Body of pancreas (tissue), 4 donors: ENCODE data around the gene SPDYE6. TPM values are rescaled to one million over a fixed set of nuclear protein-coding genes. Genes with fewer than 3 reads are reported as not detected.
"Not testable (repeated sequence)": the region's sequence is repeated elsewhere in the genome, so short reads cannot be mapped to it uniquely, and the experiment has no call there.

Experiments
- ATAC-seq: fragments of 150-250 bp; one replicate; pipeline ENCODE4 v1.9.1; 2016
- DNase-seq, 4 donors: peaks; one replicate each; pipeline ENCODE4 v3.0.0-alpha.2; 2019
- H3K27ac ChIP-seq, 4 donors: fragments of 200-600 bp; sonication (generic); 1 replicate in 3 of 4; 2 replicates in 1 of 4; pipeline versions ENCODE4 v1.5.1 to v1.6.1; 2016 to 2019; ENCODE audit warnings: mild to moderate bottlenecking in 1 of 4, mixed read lengths in 1 of 4, moderate library complexity in 1 of 4
- H3K27me3 ChIP-seq, 2 donors: fragments of 200-600 bp; sonication (generic); one replicate each; pipeline ENCODE4 v1.6.0; 2016; ENCODE audit warnings: mild to moderate bottlenecking in 1 of 2
- H3K36me3 ChIP-seq, 2 donors: fragments of 200-600 bp; sonication (generic); replicated peaks in 1 of 2; 2 replicates each; pipeline ENCODE4 v1.5.1; 2016; ENCODE audit warnings: low read depth in 2 of 2; ENCODE audit not compliant: insufficient read depth in 1 of 2
- H3K4me1 ChIP-seq: fragments of 200-600 bp; sonication (generic); one replicate; pipeline ENCODE4 v1.6.0; 2016
- H3K4me3 ChIP-seq, 2 donors: fragments of 200-600 bp; sonication (generic); 1 replicate in 1 of 2; 2 replicates in 1 of 2; pipeline ENCODE4 v1.5.1; 2016 to 2019
- H3K9me3 ChIP-seq, 3 donors: fragments of 200-600 bp; sonication (generic); 1 replicate in 2 of 3; 2 replicates in 1 of 3; pipeline ENCODE4 v1.5.1; 2016
- CTCF ChIP-seq, 7 experiments: fragments of 450-650 bp in 4 of 7; fragments of 200-600 bp in 3 of 7; sonication (generic) in 3 of 7; IDR thresholded peaks; one replicate each; pipeline ENCODE4 v1.5.1; 2016 to 2019; ENCODE audit warnings: antibody characterized with exemption in 7 of 7
- POLR2A ChIP-seq, 3 donors: fragments of 450-650 bp; IDR thresholded peaks; one replicate each; pipeline ENCODE4 v1.6.1; 2016; ENCODE audit warnings: antibody characterized with exemption in 3 of 3, mild to moderate bottlenecking in 2 of 3
- WGBS, 2 donors: methylation state at CpG; one replicate each; pipeline ENCODE4 v1.1.5; 2017; 5-methylcytosine and 5-hydroxymethylcytosine counted together
- intact Hi-C: fragments of 100-400 bp; cut with DNase I; formaldehyde crosslinking; loops from one replicate; pipeline ENCODE4 v1.15.1; 2023
- total RNA-seq, 2 donors: library from RNA; depleted of rRNA; stranded (reverse); fragments of >200 nt; gene quantifications; one replicate each; pipeline ENCODE4 v1.1.0, GENCODE V29; 2016

The SPDYE6 gene
- total RNA-seq, 2 donors from 2014 or later, result not detected

GRCh38 chr7:102304668-102305067 lies 51.6 kb downstream of the SPDYE6 start:
- H3K4me1 ChIP-seq, result peaks cover 9% of the 10 kb centered on the region
- H3K9me3 ChIP-seq, result no peaks in the 10 kb centered on the region
- H3K27ac ChIP-seq, result no peak overlapping the region
- ATAC-seq (peak; percentile 48), DNase-seq (peak in 1 of 4 donors; percentile 22)
- no peak for TF ChIP-seq CTCF (IDR thresholded peaks at IDR 0.05)
- TF ChIP-seq POLR2A (IDR thresholded peaks at IDR 0.05), result no peak
- intact Hi-C loops, result no loop called here
- no peaks in the 10 kb centered on the region for H3K36me3 ChIP-seq
- no peaks in the 10 kb centered on the region for H3K27me3 ChIP-seq
- WGBS, 2 donors, result 80 to 81% methylated on average over 3 to 10 of the region's 11 CpGs
- no peak overlapping the region for H3K4me3 ChIP-seq

DNA sequence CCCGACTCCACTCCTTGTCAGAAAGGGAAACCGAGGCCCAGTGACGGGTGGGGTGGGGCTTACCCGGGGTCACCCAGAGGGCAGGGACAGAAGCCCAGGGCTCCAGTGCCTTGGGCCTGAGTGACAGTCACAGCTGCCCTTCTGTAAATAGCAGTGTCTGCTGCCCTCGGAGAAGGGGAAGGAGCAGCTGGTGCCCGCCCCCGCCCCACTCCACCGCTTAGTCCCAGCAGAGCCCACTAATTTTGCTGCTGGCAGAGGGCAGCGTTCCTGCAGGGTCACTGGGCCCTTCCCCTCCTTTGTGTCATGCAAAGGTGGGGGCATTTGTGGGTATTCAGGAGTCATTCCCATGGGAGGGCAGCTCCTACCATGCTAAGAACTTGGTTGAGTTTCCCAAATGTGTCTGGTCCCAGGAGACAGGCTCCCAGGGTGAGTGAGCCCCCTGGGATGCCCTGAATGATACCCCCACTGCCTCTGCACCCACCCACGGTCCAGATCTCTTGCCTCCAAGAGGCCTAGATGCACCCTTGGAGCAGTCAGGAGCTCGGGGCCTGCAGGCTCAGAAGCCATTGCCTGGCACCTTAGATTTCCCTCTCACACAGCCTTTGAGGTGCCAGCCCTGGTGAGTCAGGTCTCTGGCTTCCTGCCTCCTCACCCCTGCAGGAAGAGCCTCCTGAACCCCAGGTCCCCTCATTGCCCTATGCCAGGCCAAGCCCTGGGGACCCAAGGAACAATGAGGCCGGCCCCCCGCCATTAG lies 52.4 kb downstream of the SPDYE6 start:
- intact Hi-C loops, result no loop called here
- Histone ChIP-seq H3K9me3 (no peaks in the 10 kb centered on the region), H3K36me3 (no peaks in the 10 kb centered on the region), H3K27ac (no peak overlapping the region), H3K27me3 (no peaks in the 10 kb centered on the region), H3K4me3 (no peak overlapping the region), H3K4me1 (peaks cover 9% of the 10 kb centered on the region)
- TF ChIP-seq CTCF (IDR thresholded peaks at IDR 0.05) (no peak), POLR2A (IDR thresholded peaks at IDR 0.05) (no peak)
- DNase-seq (no peak), ATAC-seq (no peak)
- WGBS, 2 donors, result 67 to 79% methylated on average over 7 to 11 of the region's 13 CpGs

GRCh38 chr7:102302025-102302424 lies 54.2 kb downstream of the SPDYE6 start:
- Histone ChIP-seq H3K27me3 (no peaks in the 10 kb centered on the region), H3K4me1 (peaks cover 9% of the 10 kb centered on the region), H3K27ac (no peak overlapping the region), H3K9me3 (no peaks in the 10 kb centered on the region), H3K4me3 (no peak overlapping the region), H3K36me3 (no peaks in the 10 kb centered on the region)
- no peak for ATAC-seq
- intact Hi-C loops, result no loop called here
- WGBS, 2 donors, result 87 to 100% methylated on average over 2 to 6 of the region's 6 CpGs
- no peak for TF ChIP-seq CTCF (IDR thresholded peaks at IDR 0.05)
- no peak for TF ChIP-seq POLR2A (IDR thresholded peaks at IDR 0.05)
- no peak for DNase-seq

DNA sequence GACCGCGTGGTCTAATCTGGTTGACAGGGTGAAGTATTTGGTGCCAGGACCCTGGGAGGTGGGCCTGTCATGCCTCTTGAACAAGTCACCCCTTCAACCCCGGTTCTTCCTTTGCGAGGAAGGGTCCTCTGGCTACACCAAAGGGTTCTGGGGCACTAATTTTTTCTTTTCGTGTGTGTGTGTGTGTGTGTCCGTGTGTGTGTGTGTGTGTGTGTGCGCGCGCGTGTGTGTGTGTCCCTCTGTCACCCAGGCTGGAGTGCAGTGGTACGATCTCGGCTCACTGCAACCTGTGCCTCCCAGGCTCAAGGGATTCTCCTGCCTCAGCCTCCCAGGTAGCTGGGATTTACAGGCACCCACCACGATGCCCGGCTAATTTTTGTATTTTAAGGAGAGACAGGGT lies 54.9 kb downstream of the SPDYE6 start:
- intact Hi-C loops, H3K27ac ChIP-seq, H3K36me3 ChIP-seq, DNase-seq, H3K27me3 ChIP-seq, H3K9me3 ChIP-seq, H3K4me3 ChIP-seq, H3K4me1 ChIP-seq, ATAC-seq: not testable (repeated sequence)
- 81 to 88% methylated on average over 4 to 14 of the region's 14 CpGs for WGBS, 2 donors

GRCh38 chr7:102300643-102301221 lies 55.5 kb downstream of the SPDYE6 start:
- no peaks in the 10 kb centered on the region for H3K27me3 ChIP-seq
- no peak for ATAC-seq
- H3K36me3 ChIP-seq, result no peaks in the 10 kb centered on the region
- H3K9me3 ChIP-seq, result no peaks in the 10 kb centered on the region
- intact Hi-C loops, result no loop called here
- no peak overlapping the region for H3K4me3 ChIP-seq
- peaks cover 9% of the 10 kb centered on the region for H3K4me1 ChIP-seq
- no peak for DNase-seq
- 49% methylated on average over 78 of the region's 84 CpGs; no CpG with 5 or more reads in 1 of the 2 donors for whole genome bisulfite sequencing, 2 donors
- TF ChIP-seq CTCF (IDR thresholded peaks at IDR 0.05), result peak in 1 of 7 experiments; percentile 4
- TF ChIP-seq POLR2A (IDR thresholded peaks at IDR 0.05), result no peak
- H3K27ac ChIP-seq, result no peak overlapping the region
